GM12892 (cell line): ENCODE results near the gene GPER1.

ENCODE experiments used
- POLR2A ChIP-seq: IDR thresholded peaks from 2 replicates; pipeline ENCODE4 v1.6.1; 2011; ENCODE audit warnings: low read depth, low read length, control low read depth
- TAF1 ChIP-seq: IDR thresholded peaks from 2 replicates; pipeline ENCODE4 v1.6.1; 2011; ENCODE audit warnings: low read depth, mild to moderate bottlenecking, control low read depth, low read length, borderline replicate concordance

- TF ChIP-seq POLR2A (no peak), TAF1 (no peak)
Observed at GRCh38 chr7:1121476-1121875, 33.6 kb downstream of the GPER1 start.
